ENCODE results near the gene ODAD3. TPM values are rescaled to one million over a fixed set of nuclear protein-coding genes. Genes with fewer than 3 reads are reported as not detected.
A peak's percentile ranks its signal among the peaks of the same experiment; 100 is the strongest.
"Not testable (repeated sequence)": the region's sequence is repeated elsewhere in the genome, so short reads cannot be mapped to it uniquely, and the experiment has no call there.

Gene ODAD3
- total RNA-seq, 1 donor: under 0.01 TPM

DNA sequence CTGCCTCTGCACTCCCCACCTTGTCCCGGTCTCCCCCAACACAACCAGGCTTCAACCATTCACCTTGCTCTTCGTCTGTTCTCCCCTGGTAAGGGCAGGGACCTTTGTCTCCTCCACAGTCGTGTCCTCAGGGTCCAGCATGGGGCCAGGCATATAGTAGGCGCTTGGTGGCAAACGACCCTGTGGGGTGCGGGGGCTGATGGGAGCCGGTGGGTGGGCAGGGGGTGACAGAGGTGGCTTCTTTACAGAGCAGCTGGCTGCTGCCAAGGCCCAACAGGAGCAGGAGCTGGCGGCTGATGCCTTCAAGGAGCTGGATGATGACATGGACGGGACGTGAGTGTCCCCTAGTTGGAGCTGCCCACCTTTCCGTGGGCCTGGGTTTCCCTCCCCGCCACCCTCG, 10.2 kb upstream of the ODAD3 start:
- no peak for DNase-seq (ENCODE audit: low read depth in 2 of 3, low spot score in 2 of 3)

DNA sequence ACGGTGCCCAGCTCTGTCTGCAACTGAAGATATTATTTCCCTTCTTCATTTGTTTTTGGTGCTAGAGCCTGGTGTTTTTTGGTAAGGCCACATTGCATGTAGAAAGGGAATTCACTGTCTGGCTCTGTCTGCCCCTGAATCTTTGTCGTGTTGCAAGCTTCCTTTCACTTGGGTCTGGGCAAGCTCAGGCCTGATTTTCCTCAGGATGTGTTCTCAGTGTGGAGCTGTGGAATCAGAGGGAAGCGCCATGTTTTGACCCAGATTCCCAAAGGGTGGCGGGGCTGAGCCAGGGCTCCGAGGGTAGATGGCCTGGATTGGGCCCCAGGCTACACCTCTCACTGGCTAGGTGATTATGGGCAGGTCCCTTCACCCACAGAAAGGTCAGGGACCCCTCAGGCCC, 9.1 kb upstream of the ODAD3 start:
- no peak for DNase-seq (ENCODE audit: low read depth in 2 of 3, low spot score in 2 of 3)

- no peak for DNase-seq (ENCODE audit: low read depth in 2 of 3, low spot score in 2 of 3)
Measured at GRCh38 chr19:11437955-11438354, 3.0 kb upstream of the ODAD3 start.

DNA sequence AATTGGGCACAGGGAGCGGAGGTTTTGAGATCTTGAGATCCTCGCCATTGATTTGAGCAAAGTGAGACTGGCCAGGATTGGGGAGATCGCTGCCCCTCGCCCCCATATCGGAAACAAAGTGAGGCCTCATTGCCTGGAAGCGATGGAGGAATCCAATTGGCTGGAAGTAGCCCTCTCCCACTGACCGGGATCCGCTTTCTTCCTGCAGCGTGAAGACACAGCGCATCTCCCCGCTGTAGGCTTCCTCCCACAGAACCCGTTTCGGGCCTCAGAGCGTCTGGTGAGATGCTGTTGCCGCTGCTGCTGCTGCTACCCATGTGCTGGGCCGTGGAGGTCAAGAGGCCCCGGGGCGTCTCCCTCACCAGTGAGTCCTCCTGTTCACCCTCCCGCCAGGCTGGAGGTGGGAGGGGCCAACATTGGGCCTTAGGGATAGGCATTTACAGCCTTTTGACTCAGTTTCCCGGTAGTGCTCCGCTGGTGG, 952 bp upstream of the ODAD3 start:
- DNase-seq (ENCODE audit: low read depth in 2 of 3, low spot score in 2 of 3): no peak

- DNase-seq (ENCODE audit: low read depth in 2 of 3, low spot score in 2 of 3): no peak
Measured at GRCh38 chr19:11434703-11435056, 241 bp downstream of the ODAD3 start.

GRCh38 chr19:11433526-11433925, 1.4 kb downstream of the ODAD3 start:
- not testable (repeated sequence) for DNase-seq (ENCODE audit: low read depth in 2 of 3, low spot score in 2 of 3)

- DNase-seq (ENCODE audit: low read depth in 2 of 3, low spot score in 2 of 3): no peak
Measured at GRCh38 chr19:11426656-11427055, 8.3 kb downstream of the ODAD3 start.

DNA sequence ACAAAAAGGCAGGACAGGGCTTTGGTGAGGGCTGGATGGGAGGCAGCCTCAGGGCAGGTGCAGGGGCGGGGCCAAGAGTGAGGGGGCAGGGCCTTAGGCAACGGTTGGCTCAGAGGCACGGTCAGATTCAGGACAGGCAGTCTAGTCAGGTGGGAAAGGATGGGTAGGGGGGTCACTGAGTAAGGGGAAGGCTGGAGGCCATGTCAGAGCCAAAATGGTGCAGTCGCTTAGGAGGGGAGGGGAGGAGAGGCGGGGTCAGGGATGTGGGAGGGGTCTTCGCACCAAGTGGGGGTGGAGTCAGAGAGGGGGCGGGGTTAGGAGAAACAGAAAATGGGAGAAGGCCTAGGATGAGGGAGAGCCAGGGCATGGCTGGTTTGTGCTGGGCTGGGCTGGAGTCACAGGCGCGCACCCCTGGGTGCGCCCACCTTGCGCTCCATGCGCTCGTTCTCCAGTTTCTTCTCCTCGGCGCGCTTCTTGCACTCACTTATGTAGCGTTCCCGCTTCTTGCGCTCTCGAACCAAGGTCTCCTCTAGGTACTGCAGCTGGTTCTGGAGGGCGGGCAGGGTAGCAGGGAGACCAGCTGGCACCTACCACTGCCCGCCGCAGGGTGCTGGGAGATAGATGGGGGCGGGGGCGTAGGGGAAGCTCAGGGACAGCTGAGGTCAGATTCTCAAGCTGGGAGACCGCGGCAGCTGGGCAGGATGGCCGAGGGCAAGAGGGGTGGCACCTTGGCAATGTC, 9.0 kb downstream of the ODAD3 start:
- no peak for DNase-seq (ENCODE audit: low read depth in 2 of 3, low spot score in 2 of 3)

DNA sequence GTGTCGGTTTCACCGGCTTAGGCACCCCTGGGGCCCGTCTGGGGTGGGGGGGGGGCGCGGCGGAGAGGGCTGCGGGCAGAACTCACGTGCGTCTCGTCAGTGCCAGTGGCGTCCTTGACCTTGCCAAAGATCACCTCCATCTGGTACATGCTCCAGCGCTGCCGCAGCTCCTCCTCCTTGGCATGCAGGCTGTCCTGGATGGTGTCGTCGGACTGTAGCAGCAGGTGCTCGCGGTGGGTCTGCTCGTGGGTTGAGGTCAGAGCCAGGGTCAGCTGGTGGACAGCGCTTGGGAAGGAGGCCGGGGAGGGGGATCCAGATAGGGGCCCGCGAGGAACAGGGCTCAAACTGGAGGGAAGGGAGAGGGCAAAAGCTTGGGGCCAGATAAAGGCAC, 11.1 kb downstream of the ODAD3 start:
- DNase-seq (ENCODE audit: low read depth in 2 of 3, low spot score in 2 of 3): no peak

GRCh38 chr19:11423164-11423790, 11.6 kb downstream of the ODAD3 start:
- DNase-seq (ENCODE audit: low read depth in 2 of 3, low spot score in 2 of 3): peak in 1 of 3 donors; percentile 26

DNA sequence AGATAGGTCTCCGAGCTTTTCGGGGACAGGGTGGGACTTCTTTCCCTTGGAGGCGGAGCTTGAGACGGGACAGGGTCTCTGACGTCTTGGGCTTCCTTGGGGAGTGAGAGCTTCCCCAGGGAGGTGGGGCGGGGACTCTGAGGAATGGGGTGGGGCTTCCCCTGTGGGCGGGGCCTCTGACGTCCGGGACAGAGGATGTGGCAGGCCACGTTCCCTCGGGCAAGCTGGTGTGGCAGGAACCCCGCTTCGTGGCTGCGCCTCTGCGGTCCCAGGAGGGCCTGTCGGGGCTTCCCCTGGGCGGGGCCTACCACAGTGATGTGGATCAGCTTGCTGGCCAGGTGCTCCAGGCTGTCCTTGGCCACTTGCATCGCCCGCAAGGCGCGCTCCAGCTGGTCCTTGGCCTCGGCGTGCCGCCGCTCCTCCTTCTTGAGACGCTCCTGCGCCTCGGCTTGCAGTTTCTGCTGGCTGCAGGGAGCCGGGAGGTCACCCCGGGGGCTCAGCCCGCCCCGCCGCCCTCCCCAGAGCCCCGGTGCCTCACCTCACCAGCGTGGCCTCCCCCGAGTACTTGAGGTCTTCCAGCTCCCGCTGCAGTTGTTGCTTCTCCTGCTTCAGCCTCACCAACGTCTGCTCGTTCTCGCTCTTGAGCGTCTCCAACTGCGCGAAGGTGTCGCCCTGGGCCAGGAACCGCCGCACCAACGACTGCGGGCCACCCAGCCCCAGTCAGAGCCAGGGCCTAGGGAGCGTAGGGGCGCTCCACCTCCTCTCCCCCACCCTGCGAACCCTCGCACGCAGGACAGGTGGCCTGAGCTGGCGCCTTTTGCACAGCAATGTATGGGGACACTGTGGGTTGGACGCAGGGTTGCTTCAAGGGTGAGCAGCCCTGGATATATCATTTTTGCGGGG, 12.5 kb downstream of the ODAD3 start:
- DNase-seq (ENCODE audit: low read depth in 2 of 3, low spot score in 2 of 3): peak in 2 of 3 donors; percentile 73 to 76

GRCh38 chr19:11421371-11422098, 13.4 kb downstream of the ODAD3 start:
- peak in 1 of 3 donors; percentile 31 for DNase-seq (ENCODE audit: low read depth in 2 of 3, low spot score in 2 of 3)

DNA sequence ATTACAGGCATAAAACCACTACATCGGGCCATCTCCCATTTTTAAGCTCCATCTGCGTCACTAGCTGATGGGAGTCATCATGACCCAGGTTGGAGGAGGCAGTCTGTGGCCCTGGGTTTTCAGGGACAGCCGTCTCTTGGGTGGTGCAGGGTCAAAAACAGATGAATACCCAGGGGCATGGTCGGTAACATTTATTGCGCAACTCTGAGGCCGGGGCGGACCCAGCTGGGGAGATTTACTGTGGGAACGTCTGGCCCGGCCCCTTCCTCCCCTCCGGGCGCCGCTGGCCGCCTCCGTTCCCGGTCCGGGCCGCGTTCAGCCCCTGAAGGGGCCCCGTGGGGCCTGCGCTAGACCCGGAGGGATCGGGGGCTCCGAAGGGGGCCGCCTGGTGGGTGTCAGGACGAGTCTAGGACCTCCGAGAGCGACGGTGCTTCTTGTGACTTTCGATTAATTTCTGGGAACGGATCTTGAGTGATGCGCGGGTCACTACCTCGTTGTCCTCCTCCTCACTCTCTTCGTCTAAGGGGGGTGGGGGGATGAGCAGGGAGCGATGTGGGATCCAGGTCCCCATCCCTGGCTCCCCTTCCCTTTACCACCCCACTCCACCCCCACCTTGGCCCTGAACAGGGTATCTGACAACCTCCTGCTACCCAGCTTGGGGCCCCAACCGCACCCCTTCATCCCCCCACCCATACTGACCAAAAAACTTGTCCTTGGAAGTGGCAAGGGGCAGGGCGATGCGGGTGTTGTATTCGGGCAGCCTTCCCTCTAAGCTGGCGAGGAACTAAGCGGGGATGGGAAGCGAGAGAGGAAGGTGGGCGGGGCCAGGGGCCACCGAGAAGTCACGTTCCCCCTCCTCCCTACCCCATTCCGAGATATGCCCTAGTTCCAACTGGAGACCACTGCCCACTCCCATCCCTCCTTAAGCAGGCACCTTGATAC, 14.2 kb downstream of the ODAD3 start:
- peak in 1 of 3 donors; percentile 15 for DNase-seq (ENCODE audit: low read depth in 2 of 3, low spot score in 2 of 3)

GRCh38 chr19:11418549-11419506, 16.1 kb downstream of the ODAD3 start, which contains the start of gene RGL3:
RGL3 (minus strand) TSS chr19:11419314; CDS start chr19:11419278, 36 bp downstream.
- DNase-seq (ENCODE audit: low read depth in 2 of 3, low spot score in 2 of 3): no peak

DNA sequence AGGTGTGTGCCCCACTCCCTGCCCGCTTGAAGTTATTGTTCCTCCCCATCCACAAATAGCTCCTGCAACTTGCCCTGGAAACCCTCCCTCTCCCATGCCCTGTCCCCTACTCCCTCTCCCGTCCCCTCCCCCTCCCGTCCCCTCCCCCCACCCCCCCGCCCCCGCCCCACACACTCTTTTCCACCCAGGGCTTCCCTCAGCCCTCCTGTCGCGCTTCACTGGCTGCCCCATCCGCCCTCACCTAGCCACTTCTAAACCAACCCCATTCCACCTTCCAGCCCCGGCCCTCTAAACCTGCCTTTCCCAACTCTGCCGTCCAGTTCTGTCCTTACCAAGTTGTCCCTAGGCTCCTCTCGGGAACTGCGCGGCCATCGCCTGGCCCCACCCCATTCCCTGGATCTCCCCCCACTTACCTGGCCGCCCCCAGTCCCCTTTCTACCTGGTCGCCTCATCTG, 16.8 kb downstream of the ODAD3 start:
- no peak for DNase-seq (ENCODE audit: low read depth in 2 of 3, low spot score in 2 of 3)

GRCh38 chr19:11416346-11417052, 18.4 kb downstream of the ODAD3 start:
- DNase-seq (ENCODE audit: low read depth in 2 of 3, low spot score in 2 of 3): no peak

DNA sequence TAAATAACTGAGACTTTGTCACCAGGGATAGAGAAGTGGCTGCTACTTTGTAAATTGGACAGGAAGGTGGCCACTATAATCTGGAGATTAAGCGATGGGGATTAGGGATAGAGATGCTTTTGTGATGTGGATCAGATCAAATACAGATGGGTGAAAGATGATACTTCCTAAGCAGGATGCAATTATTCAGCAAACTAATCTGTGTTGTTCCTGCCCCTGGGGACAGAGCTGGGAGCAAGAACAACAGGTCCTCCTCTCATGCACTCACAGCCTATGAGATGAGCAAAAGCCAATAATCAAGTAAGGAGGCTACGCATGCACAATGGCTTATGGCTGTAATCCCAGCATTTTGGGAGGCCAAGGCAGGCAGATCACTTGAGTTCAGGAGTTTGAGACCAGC, 20.4 kb downstream of the ODAD3 start:
- DNase-seq (ENCODE audit: low read depth in 2 of 3, low spot score in 2 of 3): no peak

- no peak for DNase-seq (ENCODE audit: low read depth in 2 of 3, low spot score in 2 of 3)
Measured at GRCh38 chr19:11410682-11411081, 24.2 kb downstream of the ODAD3 start.
